Osteoblast (primary cell): ENCODE data around the gene SSR1. TPM values are rescaled to one million over a fixed set of nuclear protein-coding genes. Genes with fewer than 3 reads are reported as not detected.
"Not testable (repeated sequence)": the region's sequence is repeated elsewhere in the genome, so short reads cannot be mapped to it uniquely, and the experiment has no call there.

ENCODE experiments used
- DNase-seq: peaks from one replicate; pipeline ENCODE4 v3.0.0; 2011; ENCODE audit warnings: low spot score, mixed read lengths; ENCODE audit not compliant: insufficient read length; ENCODE audit errors: missing footprints
- H2AFZ ChIP-seq: 2 replicates; pipeline ENCODE4 v1.6.0; 2011; ENCODE audit warnings: mild to moderate bottlenecking, low read length
- H3K27ac ChIP-seq: 2 replicates; pipeline ENCODE4 v1.5.1; 2011; ENCODE audit warnings: mild to moderate bottlenecking, low read depth, low read length, moderate library complexity
- H3K27me3 ChIP-seq: 2 replicates; pipeline ENCODE4 v1.6.0; 2012; ENCODE audit warnings: mild to moderate bottlenecking, control low read depth, inconsistent platforms, low read length, moderate library complexity; ENCODE audit not compliant: insufficient read depth
- H3K36me3 ChIP-seq: 2 replicates; pipeline ENCODE4 v1.5.1; 2011; ENCODE audit warnings: mild to moderate bottlenecking, low read length, control low read depth, moderate library complexity; ENCODE audit not compliant: insufficient read depth
- H3K4me1 ChIP-seq: 2 replicates; pipeline ENCODE4 v1.5.1; 2011; ENCODE audit warnings: mild to moderate bottlenecking, low read length, control low read depth, moderate library complexity; ENCODE audit not compliant: insufficient read depth
- H3K4me2 ChIP-seq: 2 replicates; pipeline ENCODE4 v1.6.0; 2011; ENCODE audit warnings: mild to moderate bottlenecking, low read length; ENCODE audit not compliant: insufficient read depth
- H3K4me3 ChIP-seq: fragments of 200-600 bp; sonication (generic); 3 replicates; pipeline ENCODE4 v1.5.1; 2012; ENCODE audit warnings: mild to moderate bottlenecking, low read length, inconsistent platforms; ENCODE audit not compliant: insufficient read depth
- H3K79me2 ChIP-seq: 2 replicates; pipeline ENCODE4 v1.6.0; 2012; ENCODE audit warnings: mild to moderate bottlenecking, low read length, control low read depth, inconsistent platforms; ENCODE audit not compliant: insufficient read depth
- H3K9me3 ChIP-seq: 2 replicates; pipeline ENCODE4 v1.5.1; 2011; ENCODE audit warnings: low read depth, low read length, control low read depth
- H4K20me1 ChIP-seq: 2 replicates; pipeline ENCODE4 v1.6.0; 2012; ENCODE audit warnings: mild to moderate bottlenecking, low read length, control low read depth; ENCODE audit not compliant: insufficient read depth
- CTCF ChIP-seq: IDR thresholded peaks from 2 replicates; pipeline ENCODE4 v1.5.1; 2011; ENCODE audit warnings: mild to moderate bottlenecking, low read depth, low read length, moderate library complexity; ENCODE audit errors: extremely low read depth
- total RNA-seq: library from RNA; depleted of rRNA; stranded (reverse); fragments of >200 nt; gene quantifications from 2 replicates; pipeline ENCODE4 v1.2.3, GENCODE V29; 2012

SSR1 gene
- total RNA-seq, 1 donor, result 89.4 TPM

- no peak overlapping the region for H2AFZ ChIP-seq
- no peaks in the 10 kb centered on the region for H3K36me3 ChIP-seq
- no peak overlapping the region for H3K4me3 ChIP-seq
- H3K27ac ChIP-seq, result no peak overlapping the region
- no peaks in the 10 kb centered on the region for H3K27me3 ChIP-seq
- no peak for TF ChIP-seq CTCF
- H4K20me1 ChIP-seq, result no peaks in the 10 kb centered on the region
- H3K9me3 ChIP-seq, result peaks cover 2% of the 10 kb centered on the region
- DNase-seq, result peak; percentile 44
- H3K79me2 ChIP-seq, result no peaks in the 10 kb centered on the region
- H3K4me2 ChIP-seq, result no peak overlapping the region
- peaks cover 13% of the 10 kb centered on the region for H3K4me1 ChIP-seq
These were observed 49.0 kb downstream of the SSR1 start for GRCh38 chr6:7264041-7264440.

- H3K27ac ChIP-seq, DNase-seq: not testable (repeated sequence)
These were observed 49.5 kb downstream of the SSR1 start for GRCh38 chr6:7263519-7263805.

GRCh38 chr6:7262746-7263518 lies 50.1 kb downstream of the SSR1 start:
- no peaks in the 10 kb centered on the region for H3K79me2 ChIP-seq
- no peaks in the 10 kb centered on the region for H3K27me3 ChIP-seq
- H4K20me1 ChIP-seq, result no peaks in the 10 kb centered on the region
- no peak overlapping the region for H3K4me3 ChIP-seq
- no peak for TF ChIP-seq CTCF
- DNase-seq, result peak; percentile 48
- no peaks in the 10 kb centered on the region for H3K36me3 ChIP-seq
- peaks cover 2% of the 10 kb centered on the region for H3K9me3 ChIP-seq
- peaks cover 10% of the 10 kb centered on the region for H3K4me1 ChIP-seq
- no peak overlapping the region for H2AFZ ChIP-seq
- no peak overlapping the region for H3K27ac ChIP-seq
- no peak overlapping the region for H3K4me2 ChIP-seq

More at GRCh38 chr6:7263519-7263805, 49.5 kb downstream of the SSR1 start:
- H3K4me3 ChIP-seq, H3K27me3 ChIP-seq, H3K79me2 ChIP-seq, H4K20me1 ChIP-seq, H2AFZ ChIP-seq, H3K9me3 ChIP-seq, H3K4me2 ChIP-seq, H3K36me3 ChIP-seq: not testable (repeated sequence)
- H3K4me1 ChIP-seq, result peaks cover 13% of the 10 kb centered on the region

GRCh38 chr6:7261852-7262461 lies 51.0 kb downstream of the SSR1 start:
- peak overlapping the region; percentile 85 for H3K4me2 ChIP-seq
- peaks cover 2% of the 10 kb centered on the region for H3K9me3 ChIP-seq
- peaks cover under 1% of the 10 kb centered on the region for H3K4me1 ChIP-seq
- peak overlapping the region; percentile 99 for H2AFZ ChIP-seq
- no peaks in the 10 kb centered on the region for H3K36me3 ChIP-seq
- no peak overlapping the region for H3K27ac ChIP-seq
- TF ChIP-seq CTCF, result no peak
- peak; percentile 30 for DNase-seq
- no peaks in the 10 kb centered on the region for H3K27me3 ChIP-seq
- H3K79me2 ChIP-seq, result no peaks in the 10 kb centered on the region
- H4K20me1 ChIP-seq, result no peaks in the 10 kb centered on the region
- H3K4me3 ChIP-seq, result peak overlapping the region; percentile 87
